DMS 273 treated with DMSO at 0.1 percent for 48 hours (cell line): ENCODE data around the gene DCTN4.
A peak's percentile ranks its signal among the peaks of the same experiment; 100 is the strongest.

Experiments used
- DNase-seq: peaks from one replicate; lab custom pipeline; 2025; lab: John Stamatoyannopoulos, UW

Gene DCTN4

GRCh38 chr5:150738862-150739261 lies 20.0 kb downstream of the DCTN4 start:
- DNase-seq, result no peak

DNA sequence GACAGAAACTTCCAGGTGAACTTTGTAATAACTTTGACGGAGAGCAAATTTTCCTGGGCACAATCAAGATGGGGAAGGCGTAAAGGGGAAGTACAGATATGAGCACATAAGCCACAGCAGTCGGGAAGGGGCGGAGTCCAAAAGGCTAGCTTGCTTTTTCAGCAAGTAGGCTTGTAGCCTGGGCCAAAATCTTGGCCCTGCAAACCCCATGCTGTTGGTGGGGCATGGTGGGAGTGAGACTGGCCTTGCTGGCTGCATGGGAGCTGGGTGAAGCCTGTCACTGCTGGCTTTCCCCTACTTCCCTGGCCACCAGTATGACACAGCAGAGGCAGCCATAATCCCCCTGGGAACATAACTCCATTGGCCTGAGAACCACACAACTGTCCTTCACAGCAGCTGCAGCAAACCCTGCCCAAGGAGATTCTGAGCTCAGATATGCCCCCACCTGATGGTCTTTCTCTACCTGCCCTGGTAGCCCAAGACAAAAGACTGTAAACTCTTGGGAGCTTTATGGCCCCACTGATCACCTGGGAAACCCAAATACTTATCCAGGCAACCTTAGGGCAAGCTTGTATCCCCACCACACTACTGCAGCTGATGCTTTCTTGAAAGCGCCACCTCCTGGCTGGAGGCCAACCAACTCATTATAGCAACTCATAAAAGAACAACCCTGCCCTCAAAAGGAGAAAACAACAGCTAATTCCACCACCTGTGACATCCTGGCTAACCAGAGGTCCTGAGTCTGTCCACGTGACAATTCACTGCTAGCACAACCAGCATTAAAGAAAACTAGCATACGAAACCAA lies 24.0 kb downstream of the DCTN4 start:
- DNase-seq, result no peak

GRCh38 chr5:150731669-150732242 lies 27.1 kb downstream of the DCTN4 start:
- DNase-seq, result no peak

DNA sequence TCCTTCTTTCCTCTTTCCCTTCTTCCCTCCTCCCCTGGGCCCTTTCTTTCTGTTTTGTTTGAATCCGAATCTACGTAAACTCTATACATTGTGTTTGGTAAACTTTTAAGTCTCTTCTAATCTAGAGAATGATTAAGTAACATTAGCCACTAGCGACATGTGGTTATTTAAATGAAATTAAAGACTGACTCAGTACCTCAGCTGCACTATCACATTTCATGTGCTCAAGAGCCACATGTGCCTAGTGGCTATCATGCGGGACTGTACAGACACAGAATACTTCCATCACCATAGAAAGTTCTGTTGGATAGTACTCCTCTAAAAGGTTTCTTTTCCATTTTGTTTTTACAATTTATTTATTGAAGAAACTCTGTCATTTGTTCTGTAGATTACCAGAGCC lies 29.0 kb downstream of the DCTN4 start:
- DNase-seq, result no peak

DNA sequence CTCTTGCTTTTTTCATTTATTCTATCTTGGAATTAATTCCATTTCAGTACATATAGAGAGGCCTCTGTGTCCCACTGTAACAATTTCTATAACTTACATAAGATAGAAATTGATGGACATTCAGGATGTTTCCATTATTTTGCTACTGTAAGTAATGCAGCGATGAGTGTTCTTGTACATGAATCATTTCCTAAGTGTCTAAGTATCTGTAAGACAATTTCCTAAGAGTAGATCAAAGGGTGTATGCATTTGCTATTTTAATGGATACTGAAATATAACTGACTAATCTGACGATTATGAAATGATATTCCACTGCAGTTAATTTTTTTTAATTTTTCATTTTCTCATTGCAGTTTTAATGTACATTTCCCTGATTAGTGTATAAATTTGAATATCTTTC lies 35.0 kb downstream of the DCTN4 start:
- DNase-seq, result no peak

GRCh38 chr5:150710165-150710564 lies 48.7 kb downstream of the DCTN4 start:
- no peak for DNase-seq

- no peak for DNase-seq
These were observed 51.9 kb downstream of the DCTN4 start for GRCh38 chr5:150706776-150707390.

DNA sequence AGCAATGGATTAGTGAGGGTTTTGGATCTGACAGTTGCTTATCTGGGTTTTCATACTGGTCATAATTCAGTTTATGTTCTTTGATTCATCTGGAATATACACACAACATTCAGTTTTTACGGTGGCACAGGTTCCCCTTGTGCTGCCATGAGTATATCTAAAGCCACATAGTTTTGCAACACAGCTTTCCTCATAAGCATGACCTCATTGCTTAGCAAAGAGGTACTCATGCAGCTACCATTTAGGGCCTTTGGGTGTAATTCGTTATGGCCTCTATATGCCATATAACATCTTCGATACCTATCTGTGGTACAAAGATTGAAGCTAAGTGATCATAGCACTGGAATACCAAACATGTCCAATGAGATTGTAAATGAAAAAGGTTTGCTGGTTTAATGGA lies 55.1 kb downstream of the DCTN4 start:
- no peak for DNase-seq

- peak; percentile 72 for DNase-seq
These were observed 58.0 kb downstream of the DCTN4 start, which contains the start of gene RBM22 for GRCh38 chr5:150700594-150701377. RBM22 (minus strand) TSS chr5:150701062; CDS start chr5:150700985, 77 bp downstream.

GRCh38 chr5:150700246-150700593 lies 58.6 kb downstream of the DCTN4 start:
- no peak for DNase-seq

GRCh38 chr5:150694612-150695011 lies 64.2 kb downstream of the DCTN4 start:
- no peak for DNase-seq

DNA sequence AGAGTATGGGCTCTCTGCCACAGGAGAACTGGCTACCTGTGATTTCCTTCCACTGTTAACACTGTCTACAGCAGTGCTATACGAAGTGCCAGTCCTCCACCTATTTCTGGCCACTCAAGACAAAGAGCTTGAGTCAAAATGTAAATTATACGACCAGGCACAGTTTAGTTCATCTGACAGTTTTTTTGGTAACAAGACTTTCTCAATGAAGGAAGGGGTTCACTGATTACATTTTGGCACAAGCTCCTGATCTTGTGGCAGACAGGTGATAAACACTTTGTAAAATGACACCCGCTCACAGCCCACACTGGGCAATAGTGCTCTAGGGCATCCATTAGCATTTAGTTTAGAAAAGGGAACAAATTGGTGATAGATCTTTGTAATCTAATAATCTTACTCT lies 66.5 kb downstream of the DCTN4 start:
- DNase-seq, result no peak

GRCh38 chr5:150690760-150691159 lies 68.1 kb downstream of the DCTN4 start:
- no peak for DNase-seq

- DNase-seq, result no peak
These were observed 69.7 kb downstream of the DCTN4 start for GRCh38 chr5:150689120-150689519.

- no peak for DNase-seq
These were observed 82.2 kb downstream of the DCTN4 start for GRCh38 chr5:150676578-150676977.

DNA sequence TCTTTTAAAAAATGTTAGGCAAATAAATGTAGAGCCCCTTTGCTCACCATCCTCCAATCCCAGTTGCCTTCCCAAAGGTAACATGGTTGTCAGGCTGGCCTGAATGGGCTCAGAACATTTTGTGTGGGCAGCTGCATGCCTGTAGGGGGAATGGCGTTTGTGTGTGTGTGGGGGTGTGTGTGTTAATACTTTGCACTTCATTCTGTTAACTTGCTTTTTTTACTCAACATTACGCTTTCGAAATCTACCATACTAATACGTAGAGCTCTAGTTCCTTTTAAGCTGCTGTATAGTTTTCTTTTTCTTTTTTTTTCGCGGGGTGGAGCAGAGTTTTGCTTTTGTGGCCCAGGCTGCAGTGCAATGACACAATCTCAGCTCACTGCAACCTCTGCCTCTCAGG lies 83.7 kb downstream of the DCTN4 start:
- DNase-seq, result no peak

- no peak for DNase-seq
These were observed 84.4 kb downstream of the DCTN4 start for GRCh38 chr5:150674341-150674821.

DNA sequence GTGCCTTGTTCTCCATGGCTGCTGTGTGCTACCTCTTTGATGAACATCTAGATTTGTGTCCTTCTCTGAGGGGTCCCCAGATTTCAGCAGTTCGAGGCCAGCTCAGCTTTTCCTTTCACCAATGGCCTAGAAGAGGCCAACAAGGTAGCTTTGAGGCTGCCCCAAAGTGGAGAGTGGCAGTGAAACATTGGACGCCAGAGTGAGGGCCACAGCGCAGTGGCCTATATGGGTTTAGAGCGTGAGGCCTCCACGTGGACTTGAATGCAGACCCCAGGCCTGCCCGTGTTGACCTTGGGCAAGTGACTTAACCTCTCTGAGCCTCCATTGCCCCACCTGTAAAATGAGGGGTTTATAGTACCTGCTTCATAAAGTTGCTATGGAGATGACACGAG lies 85.9 kb downstream of the DCTN4 start:
- no peak for DNase-seq

GRCh38 chr5:150672237-150672883 lies 86.5 kb downstream of the DCTN4 start:
- no peak for DNase-seq

GRCh38 chr5:150671509-150672236 lies 87.1 kb downstream of the DCTN4 start:
- no peak for DNase-seq

- DNase-seq, result no peak
These were observed 87.9 kb downstream of the DCTN4 start for GRCh38 chr5:150670948-150671310.
